Endodermal cell (in vitro differentiated cells): ENCODE results near the gene CAMTA1. TPM values are rescaled to one million over a fixed set of nuclear protein-coding genes. Genes with fewer than 3 reads are reported as not detected.
"Not testable (repeated sequence)": the region's sequence is repeated elsewhere in the genome, so short reads cannot be mapped to it uniquely, and the experiment has no call there.

ENCODE experiments used
- DNase-seq: peaks from one replicate; pipeline ENCODE4 v3.0.0-alpha.2; 2017
- H3K27ac ChIP-seq: 2 replicates; pipeline ENCODE4 v1.5.1; 2013; ENCODE audit warnings: mild to moderate bottlenecking, low read depth, low read length, moderate library complexity
- H3K27me3 ChIP-seq: 2 replicates; pipeline ENCODE4 v1.6.1; 2013; ENCODE audit warnings: mild to moderate bottlenecking, low read length, moderate library complexity; ENCODE audit not compliant: insufficient read depth, control insufficient read depth, poor library complexity, severe bottlenecking
- H3K36me3 ChIP-seq: 2 replicates; pipeline ENCODE4 v1.7.0; 2013; ENCODE audit warnings: mild to moderate bottlenecking, low read length, moderate library complexity; ENCODE audit not compliant: control insufficient read depth, insufficient read depth
- H3K4me1 ChIP-seq: one replicate; pipeline ENCODE4 v1.7.0; 2013; ENCODE audit warnings: low read length; ENCODE audit not compliant: control insufficient read depth, insufficient read depth
- H3K4me3 ChIP-seq: 2 replicates; pipeline ENCODE4 v1.5.1; 2013; ENCODE audit warnings: mild to moderate bottlenecking, low read length, moderate library complexity
- H3K9ac ChIP-seq: 2 replicates; pipeline ENCODE4 v1.6.1; 2013; ENCODE audit warnings: mild to moderate bottlenecking, low read length, moderate library complexity; ENCODE audit not compliant: poor library complexity, severe bottlenecking; ENCODE audit errors: extremely low read depth
- H3K9me3 ChIP-seq: 2 replicates; pipeline ENCODE4 v1.6.1; 2013; ENCODE audit warnings: mild to moderate bottlenecking, low read length, moderate library complexity; ENCODE audit not compliant: control insufficient read depth
- H3K27ac Mint-ChIP-seq: 2 replicates; pipeline ENCODE4 v1.8.0; 2020; ENCODE audit warnings: mixed read lengths
- H3K27me3 Mint-ChIP-seq: 2 replicates; pipeline ENCODE4 v1.8.0; 2021; ENCODE audit warnings: mild to moderate bottlenecking, mixed read lengths; ENCODE audit not compliant: insufficient read depth
- H3K36me3 Mint-ChIP-seq: 2 replicates; pipeline ENCODE4 v1.8.0; 2020; ENCODE audit warnings: low read depth, mixed read lengths
- H3K4me1 Mint-ChIP-seq: 2 replicates; pipeline ENCODE4 v1.8.0; 2020; ENCODE audit warnings: mixed read lengths
- H3K4me3 Mint-ChIP-seq: 2 replicates; pipeline ENCODE4 v1.8.0; 2020; ENCODE audit warnings: mild to moderate bottlenecking, moderate library complexity, mixed read lengths
- H3K9me3 Mint-ChIP-seq: 2 replicates; pipeline ENCODE4 v1.8.0; 2020; ENCODE audit warnings: mild to moderate bottlenecking, mixed read lengths
- CTCF ChIP-seq: fragments of 200-600 bp; sonication (generic); conservative IDR thresholded peaks from 2 replicates; pipeline ENCODE4 v1.5.0; 2021; ENCODE audit warnings: antibody characterized with exemption, mild to moderate bottlenecking
- WGBS, 2 experiments: methylation state at CpG; one replicate each; pipeline versions ENCODE4 v1.1.5 to v1.1.7; 2013; ENCODE audit warnings: missing lambda C conversion rate in 2 of 2, mixed read lengths in 1 of 2; ENCODE audit not compliant: insufficient coverage in 1 of 2, insufficient read length in 1 of 2; 5-methylcytosine and 5-hydroxymethylcytosine counted together
- total RNA-seq, 2 donors: library from RNA; stranded (reverse); fragmentation: NEBNext Ultra II Directional in 1 of 2; extraction: Animal tissue kit (Norgen Biotek cat#: 25700) in 1 of 2; gene quantifications; 2 replicates in 1 of 2; 3 replicates in 1 of 2; pipeline ENCODE4 v1.2.1, GENCODE V29; 2021

Gene CAMTA1
- total RNA-seq, 2 donors from 2014 or later, result 123 to 137 TPM

- no peak for DNase-seq
- peaks cover 9% of the 10 kb centered on the region for H3K9me3 Mint-ChIP-seq
- H3K9me3 ChIP-seq, result peaks cover 4% of the 10 kb centered on the region
- no peak overlapping the region for H3K4me3 Mint-ChIP-seq
- H3K36me3 ChIP-seq, result no peaks in the 10 kb centered on the region
- no peak overlapping the region for H3K27ac ChIP-seq
- no peak for TF ChIP-seq CTCF
- H3K36me3 Mint-ChIP-seq, result peaks cover 7% of the 10 kb centered on the region
- no peak overlapping the region for H3K4me3 ChIP-seq
- no peak overlapping the region for H3K9ac ChIP-seq
- 90 to 91% methylated on average over 9 of the region's 9 CpGs for WGBS, 2 experiments
- no peaks in the 10 kb centered on the region for H3K4me1 ChIP-seq
- H3K27ac Mint-ChIP-seq, result no peak overlapping the region
- no peaks in the 10 kb centered on the region for H3K27me3 ChIP-seq
- peaks cover 2% of the 10 kb centered on the region for H3K4me1 Mint-ChIP-seq
- H3K27me3 Mint-ChIP-seq, result peaks cover 20% of the 10 kb centered on the region
Observed at GRCh38 chr1:7687411-7687810, 902.2 kb downstream of the CAMTA1 start.

GRCh38 chr1:7688659-7689058 is 903.4 kb downstream of the CAMTA1 start:
- Histone ChIP-seq H3K27ac (no peak overlapping the region), H3K4me1 (no peaks in the 10 kb centered on the region), H3K9ac (no peak overlapping the region), H3K4me3 (no peak overlapping the region), H3K9me3 (peaks cover 17% of the 10 kb centered on the region), H3K27me3 (no peaks in the 10 kb centered on the region), H3K36me3 (no peaks in the 10 kb centered on the region)
- no peak for TF ChIP-seq CTCF
- 95 to 100% methylated on average over 1 of the region's 1 CpG for WGBS, 2 experiments
- no peak for DNase-seq
- no peak overlapping the region for H3K4me3 Mint-ChIP-seq
- peaks cover 2% of the 10 kb centered on the region for H3K4me1 Mint-ChIP-seq
- H3K27me3 Mint-ChIP-seq, result peaks cover 27% of the 10 kb centered on the region
- H3K36me3 Mint-ChIP-seq, result peaks cover 15% of the 10 kb centered on the region
- peaks cover 20% of the 10 kb centered on the region for H3K9me3 Mint-ChIP-seq
- H3K27ac Mint-ChIP-seq, result no peak overlapping the region

DNA sequence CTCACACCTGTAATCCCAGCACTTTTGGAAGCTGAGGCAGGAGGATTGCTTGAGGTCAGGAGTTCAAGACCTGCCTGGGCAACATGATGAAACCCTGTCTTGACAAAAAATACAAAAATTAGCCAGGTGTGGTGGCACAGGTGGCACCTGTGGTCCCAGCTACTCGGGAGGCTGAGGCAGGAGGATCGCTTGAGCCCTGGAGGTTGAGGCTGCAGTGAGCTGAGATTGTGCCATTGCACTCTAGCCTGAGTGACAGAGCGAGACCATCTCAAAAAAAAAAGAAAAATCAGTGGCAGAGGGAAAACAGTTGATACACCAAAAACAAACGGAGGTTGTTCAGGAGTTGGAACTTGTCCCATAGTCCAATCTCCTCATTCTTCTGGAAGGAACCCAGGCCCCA is 904.1 kb downstream of the CAMTA1 start:
- not testable (repeated sequence) for H3K36me3 ChIP-seq, H3K4me1 ChIP-seq, H3K4me1 Mint-ChIP-seq, H3K4me3 Mint-ChIP-seq, DNase-seq, H3K9ac ChIP-seq, H3K4me3 ChIP-seq, H3K27ac Mint-ChIP-seq, H3K27me3 ChIP-seq, H3K27ac ChIP-seq
- peaks cover 17% of the 10 kb centered on the region for H3K36me3 Mint-ChIP-seq
- H3K9me3 Mint-ChIP-seq, result peaks cover 24% of the 10 kb centered on the region
- peaks cover 31% of the 10 kb centered on the region for H3K27me3 Mint-ChIP-seq
- peaks cover 20% of the 10 kb centered on the region for H3K9me3 ChIP-seq
- 78 to 91% methylated on average over 3 to 4 of the region's 4 CpGs for WGBS, 2 experiments

- H3K4me3 ChIP-seq, result no peak overlapping the region
- Mint-ChIP-seq H3K27ac (no peak overlapping the region), H3K4me3 (no peak overlapping the region), H3K4me1 (peaks cover 2% of the 10 kb centered on the region), H3K27me3 (peaks cover 30% of the 10 kb centered on the region), H3K9me3 (peaks cover 29% of the 10 kb centered on the region), H3K36me3 (peaks cover 17% of the 10 kb centered on the region)
- WGBS, 2 experiments, result 91 to 100% methylated on average over 1 to 10 of the region's 10 CpGs
- H3K9me3 ChIP-seq, result peaks cover 20% of the 10 kb centered on the region
- H3K9ac ChIP-seq, result no peak overlapping the region
- no peak for TF ChIP-seq CTCF
- H3K27me3 ChIP-seq, result no peaks in the 10 kb centered on the region
- no peak overlapping the region for H3K27ac ChIP-seq
- H3K4me1 ChIP-seq, result no peaks in the 10 kb centered on the region
- H3K36me3 ChIP-seq, result no peaks in the 10 kb centered on the region
- no peak for DNase-seq
Observed at GRCh38 chr1:7690076-7690475, 904.8 kb downstream of the CAMTA1 start.
